Activated naive CD8-positive, alpha-beta T cell (primary cell): ENCODE results near the gene SPACA7.
"Not testable (repeated sequence)": the region's sequence is repeated elsewhere in the genome, so short reads cannot be mapped to it uniquely, and the experiment has no call there.

Source experiments
- H3K27ac Mint-ChIP-seq: one replicate; pipeline ENCODE4 v1.8.0; 2021; ENCODE audit warnings: mixed read lengths
- H3K27me3 Mint-ChIP-seq: one replicate; pipeline ENCODE4 v1.8.0; 2021; ENCODE audit warnings: mixed read lengths
- H3K36me3 Mint-ChIP-seq: one replicate; pipeline ENCODE4 v1.8.0; 2021; ENCODE audit warnings: mixed read lengths
- H3K4me1 Mint-ChIP-seq: one replicate; pipeline ENCODE4 v1.8.0; 2021; ENCODE audit warnings: low read depth, mixed read lengths
- H3K4me3 Mint-ChIP-seq: one replicate; pipeline ENCODE4 v1.8.0; 2021; ENCODE audit warnings: mild to moderate bottlenecking, mixed read lengths
- H3K9me3 Mint-ChIP-seq: one replicate; pipeline ENCODE4 v1.8.0; 2021; ENCODE audit warnings: low read depth, mixed read lengths

Gene SPACA7

DNA sequence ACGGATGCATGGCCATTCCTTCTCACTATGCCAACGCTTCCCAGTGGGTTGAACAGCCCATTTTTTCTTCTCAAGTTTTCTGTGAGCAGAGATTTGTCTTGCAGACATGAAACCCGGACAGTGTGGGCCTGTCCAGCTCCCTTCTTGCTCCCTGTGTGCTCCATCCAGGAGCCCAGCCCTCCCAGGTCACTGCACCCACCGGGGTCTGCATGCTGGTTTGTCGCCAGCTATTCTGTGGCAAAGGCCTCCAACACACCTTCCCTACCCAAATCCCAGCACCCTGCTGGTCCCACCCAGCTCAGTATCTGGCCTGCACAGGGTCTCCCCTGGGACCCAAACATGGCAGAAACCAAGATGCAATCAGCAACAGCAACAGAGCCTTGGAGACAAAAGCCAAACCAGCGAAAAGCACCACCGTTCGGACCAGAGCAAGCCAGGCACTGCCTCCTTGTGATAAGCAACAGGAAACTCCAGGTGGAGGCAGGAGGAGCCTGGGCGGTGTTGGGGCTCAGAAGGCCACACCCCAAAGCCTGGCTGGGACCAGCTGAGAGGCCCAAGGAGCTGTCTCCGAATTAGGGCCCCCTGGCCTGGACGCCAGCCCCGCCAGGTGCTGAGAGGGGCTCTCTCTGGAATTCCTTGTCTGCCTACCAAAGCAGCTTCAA lies 12.2 kb upstream of the SPACA7 start:
- peaks cover 3% of the 10 kb centered on the region for H3K27me3 Mint-ChIP-seq
- H3K4me1 Mint-ChIP-seq = no peaks in the 10 kb centered on the region
- peaks cover 3% of the 10 kb centered on the region for H3K9me3 Mint-ChIP-seq
- no peak overlapping the region for H3K27ac Mint-ChIP-seq
- H3K4me3 Mint-ChIP-seq = no peak overlapping the region
- no peaks in the 10 kb centered on the region for H3K36me3 Mint-ChIP-seq

- peaks cover 3% of the 10 kb centered on the region for H3K9me3 Mint-ChIP-seq
- no peak overlapping the region for H3K4me3 Mint-ChIP-seq
- H3K36me3 Mint-ChIP-seq = no peaks in the 10 kb centered on the region
- no peak overlapping the region for H3K27ac Mint-ChIP-seq
- peaks cover 3% of the 10 kb centered on the region for H3K27me3 Mint-ChIP-seq
- H3K4me1 Mint-ChIP-seq = no peaks in the 10 kb centered on the region
Observed at GRCh38 chr13:112366907-112367646, 9.1 kb upstream of the SPACA7 start.

DNA sequence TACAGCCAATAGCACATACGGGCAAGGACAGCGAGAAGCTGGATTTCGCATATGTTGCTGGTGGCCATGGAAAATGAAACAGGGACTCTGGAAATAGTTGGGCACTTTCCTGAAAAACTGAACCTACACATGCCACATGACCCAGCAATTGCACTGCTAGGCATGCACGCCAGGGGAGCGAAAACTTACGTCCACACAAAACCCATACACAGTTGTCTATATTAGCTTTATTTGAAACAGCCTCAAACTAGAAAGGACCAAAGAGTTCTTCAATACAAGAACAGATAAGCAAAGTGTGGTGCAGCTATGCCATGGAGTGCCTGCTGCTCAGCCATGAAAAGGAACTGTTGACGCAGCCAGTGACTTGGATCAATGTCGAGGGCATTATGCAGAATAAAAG lies 7.3 kb upstream of the SPACA7 start:
- Mint-ChIP-seq H3K27ac (no peak overlapping the region), H3K4me3 (no peak overlapping the region), H3K27me3 (peaks cover 2% of the 10 kb centered on the region), H3K4me1 (no peaks in the 10 kb centered on the region), H3K9me3 (peaks cover 3% of the 10 kb centered on the region), H3K36me3 (no peaks in the 10 kb centered on the region)

- H3K27ac Mint-ChIP-seq = no peak overlapping the region
- H3K4me1 Mint-ChIP-seq = no peaks in the 10 kb centered on the region
- no peak overlapping the region for H3K4me3 Mint-ChIP-seq
- H3K27me3 Mint-ChIP-seq = peaks cover 3% of the 10 kb centered on the region
- no peaks in the 10 kb centered on the region for H3K36me3 Mint-ChIP-seq
- peaks cover 3% of the 10 kb centered on the region for H3K9me3 Mint-ChIP-seq
Observed at GRCh38 chr13:112370311-112370710, 5.8 kb upstream of the SPACA7 start.

- Mint-ChIP-seq H3K4me3 (no peak overlapping the region), H3K4me1 (no peaks in the 10 kb centered on the region), H3K36me3 (no peaks in the 10 kb centered on the region)
Observed at GRCh38 chr13:112374271-112374670, 1.9 kb upstream of the SPACA7 start.

DNA sequence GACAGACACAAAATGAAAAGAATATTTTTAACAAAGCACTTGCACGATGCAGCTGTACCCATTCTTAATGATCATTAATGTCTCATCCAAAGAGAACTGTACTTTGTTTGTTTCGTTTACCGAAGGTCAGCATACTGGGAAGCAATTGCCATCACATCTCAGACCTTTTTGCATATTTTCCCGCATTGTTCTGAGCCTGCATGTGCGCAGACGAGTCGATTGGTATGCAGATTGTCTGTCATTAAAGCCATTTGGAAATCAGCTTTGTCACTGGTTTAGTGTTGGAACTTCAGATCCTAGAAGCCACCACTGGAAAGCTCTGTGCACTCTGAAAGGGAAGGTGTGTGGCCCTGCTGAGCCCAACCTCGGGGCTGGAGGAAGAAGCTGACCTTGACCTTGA lies 15.6 kb downstream of the SPACA7 start:
- H3K4me1 Mint-ChIP-seq = no peaks in the 10 kb centered on the region
- no peaks in the 10 kb centered on the region for H3K9me3 Mint-ChIP-seq
- no peaks in the 10 kb centered on the region for H3K36me3 Mint-ChIP-seq
- peaks cover 6% of the 10 kb centered on the region for H3K27me3 Mint-ChIP-seq
- H3K4me3 Mint-ChIP-seq = no peak overlapping the region
- H3K27ac Mint-ChIP-seq = no peak overlapping the region

More at GRCh38 chr13:112374271-112374670, 1.9 kb upstream of the SPACA7 start:
- peaks cover 5% of the 10 kb centered on the region for H3K27me3 Mint-ChIP-seq
- no peaks in the 10 kb centered on the region for H3K9me3 Mint-ChIP-seq
- no peak overlapping the region for H3K27ac Mint-ChIP-seq

- Mint-ChIP-seq H3K9me3 (no peaks in the 10 kb centered on the region), H3K27ac (no peak overlapping the region), H3K4me1 (no peaks in the 10 kb centered on the region), H3K4me3 (no peak overlapping the region), H3K27me3 (peaks cover 6% of the 10 kb centered on the region), H3K36me3 (no peaks in the 10 kb centered on the region)
Observed at GRCh38 chr13:112392719-112393118, 16.6 kb downstream of the SPACA7 start.

- not testable (repeated sequence) for H3K4me3 Mint-ChIP-seq, H3K36me3 Mint-ChIP-seq, H3K27me3 Mint-ChIP-seq, H3K27ac Mint-ChIP-seq, H3K4me1 Mint-ChIP-seq, H3K9me3 Mint-ChIP-seq
Observed at GRCh38 chr13:112395022-112395421, 18.9 kb downstream of the SPACA7 start.

- H3K27ac Mint-ChIP-seq, H3K27me3 Mint-ChIP-seq, H3K36me3 Mint-ChIP-seq, H3K4me3 Mint-ChIP-seq, H3K4me1 Mint-ChIP-seq, H3K9me3 Mint-ChIP-seq: not testable (repeated sequence)
Observed at GRCh38 chr13:112395941-112396340, 19.8 kb downstream of the SPACA7 start.

GRCh38 chr13:112397108-112397507 lies 21.0 kb downstream of the SPACA7 start:
- Mint-ChIP-seq H3K27ac (no peak overlapping the region), H3K36me3 (no peaks in the 10 kb centered on the region), H3K4me3 (no peak overlapping the region), H3K27me3 (peaks cover 5% of the 10 kb centered on the region), H3K9me3 (peaks cover 3% of the 10 kb centered on the region), H3K4me1 (no peaks in the 10 kb centered on the region)

GRCh38 chr13:112398347-112398746 lies 22.2 kb downstream of the SPACA7 start:
- not testable (repeated sequence) for H3K27me3 Mint-ChIP-seq, H3K36me3 Mint-ChIP-seq, H3K4me1 Mint-ChIP-seq, H3K9me3 Mint-ChIP-seq, H3K27ac Mint-ChIP-seq, H3K4me3 Mint-ChIP-seq

DNA sequence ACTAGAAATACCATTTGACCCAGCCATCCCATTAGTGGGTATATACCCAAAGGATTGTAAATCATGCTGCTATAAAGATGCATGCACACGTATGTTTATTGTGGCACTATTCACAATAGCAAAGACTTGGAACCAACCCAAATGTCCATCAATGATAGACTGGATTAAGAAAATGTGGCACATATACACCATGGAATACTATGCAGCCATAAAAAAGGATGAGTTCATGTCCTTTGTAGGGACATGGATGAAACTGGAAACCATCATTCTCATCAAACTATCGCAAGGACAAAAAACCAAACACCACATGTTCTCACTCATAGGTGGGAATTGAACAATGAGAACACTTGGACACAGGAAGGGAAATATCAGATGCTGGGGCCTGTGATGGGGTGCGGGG lies 33.7 kb downstream of the SPACA7 start:
- H3K27ac Mint-ChIP-seq, H3K36me3 Mint-ChIP-seq, H3K4me3 Mint-ChIP-seq, H3K27me3 Mint-ChIP-seq, H3K4me1 Mint-ChIP-seq: not testable (repeated sequence)
- peaks cover 14% of the 10 kb centered on the region for H3K9me3 Mint-ChIP-seq

DNA sequence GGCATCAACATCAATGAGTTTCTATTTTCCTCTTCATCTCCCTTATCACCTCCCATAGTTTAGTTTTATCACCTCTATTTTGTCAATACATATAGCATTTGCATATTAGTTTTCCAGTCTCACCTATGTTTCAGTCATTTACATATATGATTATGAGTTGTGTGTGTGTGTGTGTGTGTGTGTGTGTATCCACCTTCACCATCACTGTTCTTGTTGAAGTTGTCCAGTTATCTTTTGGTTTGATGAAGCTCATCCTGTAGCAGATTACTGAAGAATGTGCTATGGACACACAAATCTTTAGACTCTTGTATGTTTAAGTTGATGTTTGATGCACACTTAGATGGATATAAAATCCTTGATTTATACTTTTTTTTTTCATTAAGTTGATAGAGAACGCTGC lies 40.5 kb downstream of the SPACA7 start:
- Mint-ChIP-seq H3K4me3 (no peak overlapping the region), H3K27ac (no peak overlapping the region), H3K36me3 (peaks cover 4% of the 10 kb centered on the region), H3K27me3 (peaks cover 8% of the 10 kb centered on the region), H3K9me3 (peaks cover 37% of the 10 kb centered on the region), H3K4me1 (no peaks in the 10 kb centered on the region)

GRCh38 chr13:112417079-112417478 lies 40.9 kb downstream of the SPACA7 start:
- H3K4me3 Mint-ChIP-seq = no peak overlapping the region
- H3K4me1 Mint-ChIP-seq = no peaks in the 10 kb centered on the region
- peaks cover 37% of the 10 kb centered on the region for H3K9me3 Mint-ChIP-seq
- no peak overlapping the region for H3K27ac Mint-ChIP-seq
- H3K27me3 Mint-ChIP-seq = peaks cover 8% of the 10 kb centered on the region
- H3K36me3 Mint-ChIP-seq = peaks cover 4% of the 10 kb centered on the region

GRCh38 chr13:112424098-112424497 lies 47.9 kb downstream of the SPACA7 start:
- Mint-ChIP-seq H3K36me3 (no peaks in the 10 kb centered on the region), H3K27ac (no peak overlapping the region), H3K9me3 (peaks cover 27% of the 10 kb centered on the region), H3K27me3 (peaks cover 6% of the 10 kb centered on the region), H3K4me1 (no peaks in the 10 kb centered on the region), H3K4me3 (no peak overlapping the region)

GRCh38 chr13:112428704-112429103 lies 52.5 kb downstream of the SPACA7 start:
- peaks cover 8% of the 10 kb centered on the region for H3K27me3 Mint-ChIP-seq
- H3K4me1 Mint-ChIP-seq = no peaks in the 10 kb centered on the region
- peaks cover 12% of the 10 kb centered on the region for H3K9me3 Mint-ChIP-seq
- H3K4me3 Mint-ChIP-seq = no peak overlapping the region
- H3K36me3 Mint-ChIP-seq = no peaks in the 10 kb centered on the region
- no peak overlapping the region for H3K27ac Mint-ChIP-seq
